ENCODE results near the gene ZNF385D. TPM values are rescaled to one million over a fixed set of nuclear protein-coding genes. Genes with fewer than 3 reads are reported as not detected.

The ZNF385D gene
- polyA plus RNA-seq, 1 donor (not counting 4 experiments of a cell fraction or from before 2014, with no cell fraction given), result 0.46 TPM

- dilution Hi-C loops (cut with MboI; ENCODE audit: extremely low pct_ligation_motif_present, low sequenced_read_pairs), result no loop called here
- no peaks in the 10 kb centered on the region for H3K27me3 ChIP-seq (ENCODE audit: control insufficient read depth, extremely low read depth, insufficient read depth, low read length)
- no peak for FAIRE-seq
- no peak for DNase-seq (ENCODE audit: low read depth, low spot score)
- no peak overlapping the region for H3K9ac ChIP-seq (ENCODE audit: control insufficient read depth, extremely low read depth, insufficient read depth, low read length)
- no peak overlapping the region for H3K4me3 ChIP-seq (ENCODE audit: control insufficient read depth in 2 of 3, extremely low read depth in 1 of 3, insufficient read depth in 2 of 3, low read depth in 1 of 3, low read length in 3 of 3)
- H3K79me2 ChIP-seq (ENCODE audit: control insufficient read depth, insufficient read depth, low read length), result no peaks in the 10 kb centered on the region
- no peaks in the 10 kb centered on the region for H3K36me3 ChIP-seq (ENCODE audit: control insufficient read depth in 2 of 2, extremely low read depth in 1 of 2, insufficient read depth in 2 of 2, low read length in 2 of 2)
- no peak overlapping the region for H3K27ac ChIP-seq (ENCODE audit: control insufficient read depth, insufficient read depth, low read length)
- no peaks in the 10 kb centered on the region for H3K4me1 ChIP-seq (ENCODE audit: control insufficient read depth, extremely low read depth, insufficient read depth, low read length)
- H3K9me1 ChIP-seq (ENCODE audit: control insufficient read depth, extremely low read depth, insufficient read depth, low read length), result no peaks in the 10 kb centered on the region
- no peak overlapping the region for H2AFZ ChIP-seq (ENCODE audit: control insufficient read depth, low read length)
- no peak overlapping the region for H3K4me2 ChIP-seq (ENCODE audit: control insufficient read depth, extremely low read depth, insufficient read depth, low read depth, low read length)
- H4K20me1 ChIP-seq (ENCODE audit: control insufficient read depth, extremely low read depth, insufficient read depth, low read length), result no peaks in the 10 kb centered on the region
- TF ChIP-seq EZH2 (IDR thresholded peaks at IDR 0.05; ENCODE audit: low read length), result no peak
- TF ChIP-seq CTCF (optimal IDR thresholded peaks at IDR 0.05 in 1 of 3, IDR thresholded peaks at IDR 0.05 in 1 of 3, conservative IDR thresholded peaks at IDR 0.05 in 1 of 3; ENCODE audit: extremely low read depth in 1 of 3, insufficient read depth in 2 of 3, low read length in 3 of 3), result no peak
- H3K9me3 ChIP-seq (ENCODE audit: control insufficient read depth, low read depth, low read length), result no peaks in the 10 kb centered on the region
Measured at GRCh38 chr3:21791356-21791755, 40.3 kb upstream of the ZNF385D start.

GRCh38 chr3:21790466-21790865 is 39.5 kb upstream of the ZNF385D start:
- Histone ChIP-seq H3K4me1 (ENCODE audit: control insufficient read depth, extremely low read depth, insufficient read depth, low read length) (no peaks in the 10 kb centered on the region), H3K9me1 (ENCODE audit: control insufficient read depth, extremely low read depth, insufficient read depth, low read length) (no peaks in the 10 kb centered on the region), H2AFZ (ENCODE audit: control insufficient read depth, low read length) (no peak overlapping the region), H3K36me3 (ENCODE audit: control insufficient read depth in 2 of 2, extremely low read depth in 1 of 2, insufficient read depth in 2 of 2, low read length in 2 of 2) (no peaks in the 10 kb centered on the region), H3K4me3 (ENCODE audit: control insufficient read depth in 2 of 3, extremely low read depth in 1 of 3, insufficient read depth in 2 of 3, low read depth in 1 of 3, low read length in 3 of 3) (no peak overlapping the region), H4K20me1 (ENCODE audit: control insufficient read depth, extremely low read depth, insufficient read depth, low read length) (no peaks in the 10 kb centered on the region), H3K79me2 (ENCODE audit: control insufficient read depth, insufficient read depth, low read length) (no peaks in the 10 kb centered on the region), H3K4me2 (ENCODE audit: control insufficient read depth, extremely low read depth, insufficient read depth, low read depth, low read length) (no peak overlapping the region), H3K9ac (ENCODE audit: control insufficient read depth, extremely low read depth, insufficient read depth, low read length) (no peak overlapping the region), H3K27ac (ENCODE audit: control insufficient read depth, insufficient read depth, low read length) (no peak overlapping the region), H3K27me3 (ENCODE audit: control insufficient read depth, extremely low read depth, insufficient read depth, low read length) (no peaks in the 10 kb centered on the region), H3K9me3 (ENCODE audit: control insufficient read depth, low read depth, low read length) (no peaks in the 10 kb centered on the region)
- DNase-seq (ENCODE audit: low read depth, low spot score) (no peak), FAIRE-seq (no peak)
- dilution Hi-C loops (cut with MboI; ENCODE audit: extremely low pct_ligation_motif_present, low sequenced_read_pairs), result no loop called here
- TF ChIP-seq EZH2 (IDR thresholded peaks at IDR 0.05; ENCODE audit: low read length), result no peak
- TF ChIP-seq CTCF (optimal IDR thresholded peaks at IDR 0.05 in 1 of 3, IDR thresholded peaks at IDR 0.05 in 1 of 3, conservative IDR thresholded peaks at IDR 0.05 in 1 of 3; ENCODE audit: extremely low read depth in 1 of 3, insufficient read depth in 2 of 3, low read length in 3 of 3), result no peak

Measured in keratinocyte (primary cell).